T-helper 2 cell (primary cell): Measurements from ENCODE around the gene MYCN.
"Not testable (repeated sequence)": the region's sequence is repeated elsewhere in the genome, so short reads cannot be mapped to it uniquely, and the experiment has no call there.

ENCODE experiments used
- DNase-seq, 5 experiments: peaks; one replicate each; pipeline versions ENCODE4 v3.0.0 to v3.0.0-alpha.2; 2012 to 2022

Gene MYCN

DNA sequence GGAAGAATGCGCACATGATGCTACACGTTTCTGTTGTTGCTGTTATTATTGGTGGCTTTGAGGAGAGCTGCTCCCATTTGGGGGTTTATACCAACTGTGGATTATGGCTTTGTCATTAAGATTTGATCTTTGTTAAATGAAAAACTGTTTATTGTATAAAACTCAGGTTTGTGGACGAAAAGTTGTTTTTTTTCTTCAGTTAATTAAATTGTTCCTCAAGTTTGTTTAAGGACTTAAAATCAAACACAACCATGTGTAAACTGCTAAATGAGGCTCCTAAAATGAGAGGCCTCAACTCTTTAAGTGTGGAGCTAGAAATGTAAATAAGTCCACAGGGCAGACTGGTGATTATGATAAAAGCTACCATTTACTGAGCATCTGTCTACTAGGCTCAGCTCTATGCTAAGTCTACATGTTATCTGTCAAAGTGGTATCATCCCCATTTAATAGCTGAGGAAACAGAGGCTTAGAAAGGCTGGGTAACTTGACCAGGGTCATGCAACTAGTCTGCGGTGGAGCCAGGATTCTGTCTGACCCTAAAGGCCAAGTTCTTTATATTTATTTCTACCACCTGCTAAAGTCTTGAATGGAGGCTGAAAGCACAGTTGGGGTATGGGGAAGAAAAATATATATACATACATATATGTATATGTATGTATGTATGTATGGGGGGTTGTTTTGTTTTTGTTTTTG, 4.1 kb downstream of the MYCN start:
- no peak for DNase-seq

DNA sequence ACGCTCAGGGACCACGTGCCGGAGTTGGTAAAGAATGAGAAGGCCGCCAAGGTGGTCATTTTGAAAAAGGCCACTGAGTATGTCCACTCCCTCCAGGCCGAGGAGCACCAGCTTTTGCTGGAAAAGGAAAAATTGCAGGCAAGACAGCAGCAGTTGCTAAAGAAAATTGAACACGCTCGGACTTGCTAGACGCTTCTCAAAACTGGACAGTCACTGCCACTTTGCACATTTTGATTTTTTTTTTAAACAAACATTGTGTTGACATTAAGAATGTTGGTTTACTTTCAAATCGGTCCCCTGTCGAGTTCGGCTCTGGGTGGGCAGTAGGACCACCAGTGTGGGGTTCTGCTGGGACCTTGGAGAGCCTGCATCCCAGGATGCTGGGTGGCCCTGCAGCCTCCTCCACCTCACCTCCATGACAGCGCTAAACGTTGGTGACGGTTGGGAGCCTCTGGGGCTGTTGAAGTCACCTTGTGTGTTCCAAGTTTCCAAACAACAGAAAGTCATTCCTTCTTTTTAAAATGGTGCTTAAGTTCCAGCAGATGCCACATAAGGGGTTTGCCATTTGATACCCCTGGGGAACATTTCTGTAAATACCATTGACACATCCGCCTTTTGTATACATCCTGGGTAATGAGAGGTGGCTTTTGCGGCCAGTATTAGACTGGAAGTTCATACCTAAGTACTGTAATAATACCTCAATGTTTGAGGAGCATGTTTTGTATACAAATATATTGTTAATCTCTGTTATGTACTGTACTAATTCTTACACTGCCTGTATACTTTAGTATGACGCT, 5.8 kb downstream of the MYCN start:
- DNase-seq = no peak

DNA sequence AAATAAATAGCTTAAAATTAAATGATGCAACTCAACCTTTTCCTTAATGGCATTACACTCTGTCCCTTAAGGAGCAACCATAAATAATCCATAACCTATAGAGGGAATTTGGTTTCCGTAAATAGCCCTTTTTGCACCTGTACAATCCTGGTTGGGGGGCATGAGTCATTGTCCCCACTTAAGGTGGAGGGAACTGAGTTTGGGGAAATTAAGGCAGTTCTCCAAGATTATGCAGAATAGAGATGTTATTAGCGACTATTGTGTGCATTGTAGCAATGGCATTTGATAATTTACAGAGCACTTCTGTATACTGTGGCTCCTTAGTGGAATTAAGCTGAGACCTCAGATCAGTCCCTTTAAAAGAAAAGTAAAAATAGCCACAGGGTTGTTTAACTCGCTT, 6.6 kb downstream of the MYCN start:
- DNase-seq = no peak

- no peak for DNase-seq
Observed at GRCh38 chr2:15947431-15947830, 7.1 kb downstream of the MYCN start.

DNA sequence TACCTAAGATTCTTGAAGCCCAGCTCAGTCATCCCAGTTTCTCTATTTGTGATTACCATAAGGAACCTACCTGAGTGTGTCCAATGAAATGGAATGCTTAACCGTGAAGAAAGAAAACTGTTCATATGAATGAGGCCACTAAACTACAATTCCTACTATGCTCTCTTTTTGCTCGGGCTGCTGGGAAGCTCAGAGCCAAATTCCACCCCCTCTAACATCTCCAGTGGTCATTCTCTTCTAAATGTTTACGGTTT, 8.3 kb downstream of the MYCN start:
- DNase-seq = no peak

DNA sequence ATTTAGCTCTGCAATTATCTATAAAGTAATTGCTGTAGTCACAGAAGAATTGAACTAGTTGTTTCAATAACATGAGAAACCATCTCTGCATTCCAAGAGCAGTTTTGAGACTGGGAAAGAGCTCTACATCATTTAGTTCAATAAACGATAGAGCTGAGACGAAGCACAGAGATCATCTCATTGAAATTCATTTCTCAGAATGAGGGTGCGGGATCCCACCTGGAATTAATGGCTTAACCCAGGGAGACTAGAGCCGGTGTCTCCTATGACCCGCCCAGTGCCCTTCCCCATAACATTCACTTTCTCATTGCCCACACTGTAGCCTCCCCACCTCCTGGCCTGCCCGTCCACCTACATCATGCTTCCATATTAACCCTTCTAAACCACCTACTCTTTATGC, 8.8 kb downstream of the MYCN start:
- DNase-seq = no peak

GRCh38 chr2:15949551-15949950, 9.2 kb downstream of the MYCN start:
- no peak for DNase-seq

- DNase-seq = no peak
Observed at GRCh38 chr2:15950088-15950952, 10.0 kb downstream of the MYCN start.

- DNase-seq = not testable (repeated sequence)
Observed at GRCh38 chr2:15951936-15952335, 11.6 kb downstream of the MYCN start.

DNA sequence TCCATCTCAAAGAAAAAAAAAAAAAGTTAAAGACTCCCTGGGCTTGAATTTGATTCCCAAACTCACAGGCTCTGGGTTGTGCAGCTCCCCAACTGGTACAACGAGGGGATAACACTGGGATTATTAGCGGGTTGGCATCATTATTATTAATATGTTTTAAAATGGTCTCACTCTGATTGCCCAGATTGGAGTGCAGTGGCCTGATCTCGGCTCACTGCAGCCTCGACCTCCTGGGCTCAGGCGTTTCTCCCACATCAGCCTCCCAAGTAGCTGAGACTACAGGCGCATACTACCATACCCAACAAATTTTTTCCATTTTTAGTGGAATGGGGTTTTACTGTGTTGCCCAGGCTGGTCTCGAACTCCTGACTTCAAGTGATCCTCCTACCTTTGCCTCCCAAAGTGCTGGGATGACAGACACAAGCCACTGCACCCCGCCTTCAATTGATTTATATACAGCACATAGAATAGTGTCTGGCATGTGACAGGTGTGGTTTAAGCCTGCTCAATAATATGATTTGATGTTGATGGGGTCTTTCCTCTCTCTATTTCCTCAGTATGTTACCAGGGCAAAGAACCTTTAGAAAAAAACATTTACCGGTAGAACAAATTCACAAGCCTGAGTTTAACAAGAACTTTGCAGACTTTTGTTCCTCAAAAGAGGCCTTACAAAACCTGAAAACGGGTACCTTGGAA, 12.2 kb downstream of the MYCN start:
- DNase-seq = no peak

GRCh38 chr2:15953147-15953630, 12.8 kb downstream of the MYCN start:
- no peak for DNase-seq

DNA sequence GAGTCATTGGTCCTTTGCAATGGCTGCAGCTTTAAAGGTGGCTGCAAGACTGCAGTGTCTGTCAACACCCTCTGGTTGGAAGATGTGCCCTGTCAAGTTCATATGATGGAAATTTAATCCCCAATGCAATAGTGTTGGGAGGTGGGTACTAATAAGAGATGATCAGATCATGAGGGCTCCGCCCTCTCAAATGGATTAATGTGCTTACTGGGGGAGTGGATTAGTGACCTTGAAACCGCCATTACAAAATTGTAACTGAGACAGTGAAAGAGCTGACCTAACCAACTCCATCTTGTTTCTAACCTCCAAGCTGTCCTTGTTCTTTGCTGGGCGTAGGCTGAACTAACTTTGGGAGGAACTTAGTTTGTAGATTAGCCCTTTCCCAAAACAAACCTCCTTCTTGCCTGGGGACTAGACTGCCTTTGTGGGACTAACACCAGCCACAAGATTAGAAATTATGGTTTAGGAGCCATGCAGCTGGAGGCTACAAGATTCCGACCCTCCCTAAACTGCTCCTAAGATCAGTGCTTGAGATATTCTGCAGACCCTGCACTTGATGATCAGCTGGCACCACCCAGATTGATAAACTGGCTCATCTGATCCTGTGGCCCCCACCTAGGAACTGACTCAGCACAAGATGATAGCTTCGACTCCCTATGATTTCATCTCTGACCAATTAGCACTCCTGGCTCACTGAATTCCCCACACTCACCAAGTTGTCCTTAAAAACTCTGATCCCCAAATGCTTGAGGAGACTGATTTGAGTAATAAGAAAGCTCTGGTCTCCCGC, 13.7 kb downstream of the MYCN start:
- no peak for DNase-seq

- no peak for DNase-seq
Observed at GRCh38 chr2:15954761-15955160, 14.4 kb downstream of the MYCN start.

- DNase-seq = no peak
Observed at GRCh38 chr2:15955232-15955988, 15.1 kb downstream of the MYCN start.

DNA sequence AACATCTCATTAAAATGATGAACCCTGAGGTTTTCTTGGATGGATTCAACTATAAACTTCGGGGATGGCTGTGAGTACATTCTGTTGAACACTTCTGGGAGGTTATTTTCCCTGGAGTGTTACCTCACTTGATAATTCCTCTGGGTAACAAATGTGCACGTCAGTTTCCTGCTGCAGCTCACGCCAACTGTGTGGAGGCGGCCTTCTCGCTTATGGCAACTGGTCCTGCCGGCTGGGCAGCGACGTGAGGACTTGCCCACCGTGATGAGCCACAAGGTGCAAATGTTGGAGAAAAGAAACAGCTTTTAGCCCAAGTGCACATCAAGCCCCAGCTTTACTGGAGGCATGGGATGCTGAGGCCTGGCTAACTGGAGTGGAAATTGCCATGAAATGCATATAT, 15.9 kb downstream of the MYCN start:
- DNase-seq = no peak

DNA sequence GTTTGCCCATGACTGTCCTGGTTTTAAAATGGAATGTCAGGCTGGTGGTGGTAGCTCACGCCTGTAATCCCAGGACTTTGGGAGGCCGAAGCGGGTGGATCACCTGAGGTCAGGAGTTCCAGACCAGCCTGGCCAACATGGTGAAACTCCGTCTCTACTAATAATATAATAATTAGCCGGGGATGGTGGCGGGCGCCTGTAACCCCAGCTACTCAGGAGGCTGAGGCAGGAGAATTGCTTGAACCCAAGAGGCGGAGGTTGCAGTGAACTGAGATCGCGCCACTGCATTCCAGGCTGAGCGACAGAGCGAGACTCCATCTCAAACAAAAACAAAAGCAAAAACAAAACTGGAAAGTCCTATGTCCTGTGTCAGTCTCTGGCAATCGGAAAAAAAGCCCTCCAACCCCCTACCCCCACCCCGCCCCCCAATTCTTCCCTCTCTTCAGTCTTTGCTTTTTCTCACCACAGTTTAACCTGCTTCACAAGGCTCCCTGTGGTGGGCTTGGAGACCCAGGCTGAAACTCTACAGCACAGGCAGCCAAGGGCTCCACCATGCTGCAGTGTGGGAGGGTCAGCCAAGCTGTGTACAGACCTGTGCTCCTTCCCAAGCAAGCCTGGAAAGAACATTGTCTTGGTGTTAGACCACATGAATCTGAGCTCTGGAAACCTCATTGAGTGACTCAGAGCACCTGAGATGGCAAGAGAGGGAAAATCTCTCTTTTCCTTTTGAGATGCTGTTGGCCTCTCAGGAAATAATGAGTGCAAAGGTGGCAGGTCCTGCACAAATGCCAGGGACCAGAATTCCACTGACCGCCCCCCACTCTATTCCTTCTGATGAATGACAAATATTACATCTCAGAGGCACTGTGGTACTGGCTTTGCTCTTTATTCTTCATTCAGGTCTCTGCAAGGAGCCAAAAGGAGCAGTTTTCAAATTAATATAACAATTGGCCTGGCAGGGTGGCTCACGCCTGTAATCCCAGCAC, 16.7 kb downstream of the MYCN start:
- DNase-seq = no peak

- DNase-seq = no peak
Observed at GRCh38 chr2:15957881-15958713, 17.7 kb downstream of the MYCN start.

DNA sequence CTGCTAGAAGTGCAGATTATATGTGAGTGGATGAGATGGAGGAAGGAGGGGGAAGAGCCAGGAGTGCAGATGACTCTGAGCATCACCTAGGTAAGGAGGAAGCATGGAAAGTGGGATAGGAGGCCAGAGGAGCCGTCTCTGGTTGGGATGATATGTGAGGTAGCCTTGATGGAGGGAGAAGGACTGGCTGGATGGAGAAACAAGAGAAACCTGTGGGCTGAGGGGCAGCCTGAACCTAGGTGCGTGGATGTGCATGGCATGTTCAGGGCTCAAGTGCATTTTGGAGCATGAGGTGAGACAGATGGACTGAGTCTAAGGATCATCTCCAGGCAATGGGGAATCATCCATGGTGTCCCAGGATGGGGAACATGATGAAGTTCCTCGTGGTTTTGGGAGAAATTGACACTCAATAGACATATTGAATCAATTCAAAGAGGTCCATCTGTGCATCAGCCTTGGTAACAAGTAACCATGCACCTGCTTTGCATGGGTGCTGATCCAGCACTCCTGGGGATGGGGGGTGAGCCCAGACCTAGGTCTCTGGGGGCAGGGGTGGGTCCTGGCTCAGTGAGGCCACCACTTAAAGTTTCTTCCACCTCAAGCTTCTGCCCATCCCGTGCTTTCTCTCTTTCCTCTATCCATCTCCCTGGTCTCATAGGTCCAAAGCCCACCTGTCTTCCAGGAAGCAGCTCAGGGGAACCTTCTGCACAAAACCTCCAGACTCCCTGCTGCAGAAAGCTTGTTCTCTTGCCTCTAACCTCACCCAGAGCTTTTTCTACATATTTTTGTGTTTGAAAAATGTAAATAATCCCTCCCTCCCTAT, 19.2 kb downstream of the MYCN start:
- no peak for DNase-seq
